LNCaP clone FGC (cell line): Measurements from ENCODE around the gene PRDM16.

Source experiments
- DNase-seq: peaks from one replicate; pipeline ENCODE4 v3.0.0-alpha.2; 2011; ENCODE audit warnings: low read depth
- H3K4me3 ChIP-seq: 2 replicates; pipeline ENCODE4 v1.5.1; 2011; ENCODE audit warnings: mild to moderate bottlenecking, low read depth, low read length, control low read depth
- TF ChIP-seq, protein P1 (sequence below): IDR thresholded peaks from 2 replicates; pipeline ENCODE4 v1.5.1; 2012; ENCODE audit warnings: mild to moderate bottlenecking; ENCODE audit not compliant: control insufficient read depth, insufficient read depth; ENCODE audit errors: extremely low read depth

PRDM16 gene

DNA sequence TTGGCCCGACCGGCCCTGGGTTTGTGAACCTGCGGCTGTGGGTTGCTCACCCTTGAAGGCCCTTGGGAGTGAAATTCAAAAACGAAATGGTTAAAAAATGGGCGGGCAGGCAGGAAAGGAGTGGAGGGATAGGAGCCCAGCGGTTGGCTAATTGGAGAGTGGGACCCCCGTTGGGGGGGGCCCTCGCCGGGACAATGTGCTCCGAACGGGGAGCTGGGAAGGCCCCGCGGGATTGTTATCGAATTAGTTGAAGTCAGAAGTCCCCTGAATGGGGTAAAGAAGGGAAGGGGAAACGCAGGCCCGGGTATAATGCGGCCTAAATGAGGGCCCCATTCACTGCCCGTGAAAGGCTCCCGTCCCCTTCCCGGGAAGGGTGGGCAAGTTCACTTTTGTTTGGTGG is 135.7 kb downstream of the PRDM16 start:
- TF ChIP-seq, protein P1, sequence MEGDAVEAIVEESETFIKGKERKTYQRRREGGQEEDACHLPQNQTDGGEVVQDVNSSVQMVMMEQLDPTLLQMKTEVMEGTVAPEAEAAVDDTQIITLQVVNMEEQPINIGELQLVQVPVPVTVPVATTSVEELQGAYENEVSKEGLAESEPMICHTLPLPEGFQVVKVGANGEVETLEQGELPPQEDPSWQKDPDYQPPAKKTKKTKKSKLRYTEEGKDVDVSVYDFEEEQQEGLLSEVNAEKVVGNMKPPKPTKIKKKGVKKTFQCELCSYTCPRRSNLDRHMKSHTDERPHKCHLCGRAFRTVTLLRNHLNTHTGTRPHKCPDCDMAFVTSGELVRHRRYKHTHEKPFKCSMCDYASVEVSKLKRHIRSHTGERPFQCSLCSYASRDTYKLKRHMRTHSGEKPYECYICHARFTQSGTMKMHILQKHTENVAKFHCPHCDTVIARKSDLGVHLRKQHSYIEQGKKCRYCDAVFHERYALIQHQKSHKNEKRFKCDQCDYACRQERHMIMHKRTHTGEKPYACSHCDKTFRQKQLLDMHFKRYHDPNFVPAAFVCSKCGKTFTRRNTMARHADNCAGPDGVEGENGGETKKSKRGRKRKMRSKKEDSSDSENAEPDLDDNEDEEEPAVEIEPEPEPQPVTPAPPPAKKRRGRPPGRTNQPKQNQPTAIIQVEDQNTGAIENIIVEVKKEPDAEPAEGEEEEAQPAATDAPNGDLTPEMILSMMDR: no peak

DNA sequence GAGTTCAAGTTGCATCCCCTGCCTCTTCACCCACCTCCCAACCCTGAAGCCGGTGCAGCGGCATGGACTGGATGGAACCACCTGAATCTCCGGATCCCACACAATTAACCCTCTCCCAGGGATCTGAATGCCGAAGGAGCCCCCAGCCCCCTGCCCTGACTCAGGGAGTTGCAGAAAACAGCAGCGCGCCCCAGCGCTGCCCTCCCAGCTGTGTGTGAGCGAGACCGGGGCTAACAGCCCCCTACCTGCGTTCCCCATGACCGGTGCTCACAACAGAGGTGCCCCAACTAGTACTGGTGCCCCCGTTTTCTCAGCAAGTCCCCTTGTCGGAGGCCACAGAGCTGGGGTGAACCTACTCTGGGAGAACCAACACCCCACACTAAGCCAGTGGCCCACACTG is 136.8 kb downstream of the PRDM16 start:
- TF ChIP-seq, protein P1: no peak
- H3K4me3 ChIP-seq: no peak overlapping the region
- DNase-seq: no peak

More for the DNA sequence above, 135.7 kb downstream of the PRDM16 start:
- no peak overlapping the region for H3K4me3 ChIP-seq
- no peak for DNase-seq

DNA sequence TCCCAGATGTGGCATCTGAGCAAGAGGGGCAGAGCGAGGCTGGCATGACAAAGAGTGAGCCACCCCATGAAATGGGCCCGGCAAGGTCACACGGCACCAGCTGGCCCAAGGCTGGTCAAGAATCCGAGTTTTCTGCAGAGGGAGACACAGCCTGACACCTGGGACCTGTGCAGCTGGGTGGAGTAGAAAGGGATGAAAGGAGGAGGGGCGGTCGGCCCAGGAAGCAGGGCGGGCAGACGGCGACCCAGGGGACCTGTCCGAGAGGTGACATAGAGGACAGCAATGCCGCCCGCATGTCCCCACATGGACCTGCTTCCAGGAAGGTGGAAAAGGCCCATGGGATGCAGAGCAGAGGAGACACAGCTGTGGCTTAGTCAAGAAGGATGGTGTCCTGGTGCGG is 137.7 kb downstream of the PRDM16 start:
- DNase-seq: no peak
- no peak overlapping the region for H3K4me3 ChIP-seq

DNA sequence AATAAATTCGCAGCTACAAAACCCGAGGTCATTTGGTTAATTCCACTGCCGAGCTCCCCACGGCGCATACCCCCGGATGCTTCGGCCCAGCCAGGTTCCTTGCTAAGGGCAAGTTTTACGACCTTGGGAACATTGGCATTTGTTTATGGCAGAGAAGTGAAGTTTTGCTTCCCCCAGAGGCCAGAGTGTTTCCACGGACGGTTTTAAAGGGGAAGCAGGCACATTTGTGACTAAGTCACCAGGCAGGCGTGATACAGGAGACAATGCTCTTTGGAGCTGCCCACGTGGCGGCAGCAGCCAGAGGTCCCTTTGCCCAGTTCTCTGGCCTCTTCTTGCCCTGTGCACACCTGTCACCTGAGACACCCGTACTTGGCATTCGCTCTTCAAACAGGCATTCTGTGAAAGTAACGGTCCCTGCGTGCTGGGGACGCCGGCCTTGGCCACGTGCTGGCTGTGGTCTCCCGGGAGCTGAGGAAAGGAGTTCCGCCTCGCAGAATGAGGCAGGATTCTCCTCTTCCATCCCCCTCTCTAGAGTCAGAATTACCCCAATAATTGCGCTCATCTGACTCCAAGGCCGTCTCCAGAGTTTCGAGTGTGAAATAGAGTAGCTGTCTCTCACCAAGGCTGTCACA is 138.3 kb downstream of the PRDM16 start:
- TF ChIP-seq, protein P1: no peak
- DNase-seq: no peak

More for the DNA sequence above, 137.7 kb downstream of the PRDM16 start:
- TF ChIP-seq, protein P1: no peak

DNA sequence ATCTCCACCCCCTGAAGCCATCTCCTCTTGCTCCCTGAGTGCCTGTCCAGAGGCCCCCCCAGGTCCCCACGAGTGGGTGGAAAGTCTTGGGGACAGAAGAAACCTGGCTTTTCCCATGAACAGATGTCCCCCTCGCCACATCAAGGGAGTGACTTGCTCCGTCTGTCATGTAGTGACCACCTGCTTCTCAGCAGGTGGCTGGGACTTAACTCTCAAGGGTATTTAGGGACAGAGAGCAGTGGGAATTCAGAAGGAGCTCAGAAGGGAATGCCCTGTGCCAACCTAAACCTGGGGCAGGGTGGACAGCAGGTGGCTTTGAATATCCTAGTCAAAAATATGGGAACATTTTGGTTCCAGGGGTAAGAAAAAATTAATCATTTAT is 139.8 kb downstream of the PRDM16 start:
- TF ChIP-seq, protein P1: no peak
- H3K4me3 ChIP-seq: no peak overlapping the region
- no peak for DNase-seq

More for the DNA sequence above, 138.3 kb downstream of the PRDM16 start:
- H3K4me3 ChIP-seq: no peak overlapping the region

DNA sequence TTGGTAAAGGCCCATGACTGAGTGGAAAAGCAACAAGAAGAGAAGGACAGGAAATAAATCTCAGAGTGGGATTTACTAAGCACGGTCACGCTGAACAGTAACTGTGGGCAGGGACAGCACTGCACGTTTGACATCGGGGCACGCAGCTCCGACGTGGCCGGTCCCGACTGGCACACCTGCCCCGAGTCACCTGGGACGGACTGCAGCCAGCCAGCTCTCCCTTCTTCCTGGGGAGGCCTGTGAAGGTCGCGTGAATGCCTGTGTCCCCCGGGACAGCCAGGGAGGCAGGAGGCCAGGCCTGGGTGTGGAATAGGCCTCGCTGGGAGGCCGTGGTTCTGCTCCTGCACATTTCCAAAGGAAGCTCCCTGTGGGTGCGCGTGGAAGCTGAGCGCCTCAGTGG is 140.2 kb downstream of the PRDM16 start:
- TF ChIP-seq, protein P1: no peak
- no peak overlapping the region for H3K4me3 ChIP-seq

More for the DNA sequence above, 140.2 kb downstream of the PRDM16 start:
- DNase-seq: no peak
